NCI-H2171 treated with DMSO at 0.1 percent for 48 hours (cell line): ENCODE measurements around the gene GPC1.
"Not testable (repeated sequence)": the region's sequence is repeated elsewhere in the genome, so short reads cannot be mapped to it uniquely, and the experiment has no call there.

Experiments
- DNase-seq: peaks from one replicate; lab custom pipeline; 2025; lab: John Stamatoyannopoulos, UW

Gene GPC1

GRCh38 chr2:240467149-240467642, 31.7 kb downstream of the GPC1 start:
- no peak for DNase-seq

- no peak for DNase-seq
Measured at GRCh38 chr2:240467659-240468302, 32.3 kb downstream of the GPC1 start.

DNA sequence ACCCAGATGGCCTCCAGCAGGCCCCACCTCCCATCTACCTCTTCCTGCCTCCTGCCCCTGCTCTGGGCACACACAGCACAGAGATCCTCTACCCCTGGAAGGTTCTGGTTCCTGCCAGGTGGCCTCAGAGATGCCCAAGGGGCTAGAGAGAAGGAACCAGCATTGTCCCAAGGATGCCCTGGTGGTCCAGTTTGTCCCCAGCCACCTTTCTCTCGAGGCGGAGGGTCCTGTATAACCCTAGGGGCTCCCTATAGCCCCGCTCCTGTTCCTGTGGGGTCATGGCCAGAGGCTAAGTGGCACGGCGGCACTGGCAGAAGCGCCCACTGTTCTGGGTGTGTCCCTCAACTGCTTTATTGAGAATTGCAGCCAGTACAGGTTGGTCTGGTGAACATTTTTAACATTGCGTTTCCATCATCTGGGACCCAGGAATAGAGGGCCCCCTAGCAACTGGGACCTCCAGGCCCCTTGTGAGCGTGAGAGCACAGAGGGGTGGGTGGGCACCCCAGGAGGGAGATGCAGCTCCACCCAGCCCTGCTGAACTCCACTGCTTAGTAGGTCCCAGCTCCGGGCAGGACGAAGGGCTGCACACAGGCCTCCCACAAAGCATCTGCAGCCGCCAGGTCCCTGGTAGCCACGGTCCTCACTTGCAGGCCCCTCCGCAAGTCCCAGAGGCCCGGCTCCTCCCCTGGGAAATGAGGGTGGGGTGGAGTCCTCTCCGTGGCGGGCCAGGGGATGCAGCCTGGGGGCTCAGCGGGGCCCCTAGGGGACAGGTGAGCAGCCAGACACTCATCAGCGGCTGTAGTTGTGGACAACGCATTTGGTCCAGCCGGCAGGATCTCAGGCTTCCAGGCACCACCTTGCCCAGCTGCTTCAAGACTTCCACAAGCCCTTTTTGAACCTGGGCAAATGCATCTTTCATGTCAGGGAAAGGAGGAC, 33.1 kb downstream of the GPC1 start:
- DNase-seq, result no peak

DNA sequence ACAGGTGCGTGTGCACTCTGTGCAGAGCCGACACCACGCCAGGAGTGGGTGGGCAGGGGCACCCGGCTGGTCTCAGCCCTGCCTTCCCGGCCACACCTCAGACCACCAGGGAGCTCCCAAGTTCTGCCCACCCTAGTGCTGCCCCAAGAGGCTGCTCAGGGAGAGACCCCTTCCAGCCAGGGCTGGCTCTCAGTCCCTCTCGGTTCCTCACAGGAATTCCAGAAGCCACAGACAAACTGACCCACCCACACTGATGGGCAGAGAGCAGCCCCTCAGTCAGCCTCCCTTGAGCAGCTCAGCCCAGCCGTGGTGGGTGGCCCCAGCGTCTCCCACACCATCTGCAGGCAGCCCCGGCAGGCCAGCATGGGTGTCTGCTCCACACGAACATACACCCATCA, 33.8 kb downstream of the GPC1 start:
- DNase-seq, result no peak

DNA sequence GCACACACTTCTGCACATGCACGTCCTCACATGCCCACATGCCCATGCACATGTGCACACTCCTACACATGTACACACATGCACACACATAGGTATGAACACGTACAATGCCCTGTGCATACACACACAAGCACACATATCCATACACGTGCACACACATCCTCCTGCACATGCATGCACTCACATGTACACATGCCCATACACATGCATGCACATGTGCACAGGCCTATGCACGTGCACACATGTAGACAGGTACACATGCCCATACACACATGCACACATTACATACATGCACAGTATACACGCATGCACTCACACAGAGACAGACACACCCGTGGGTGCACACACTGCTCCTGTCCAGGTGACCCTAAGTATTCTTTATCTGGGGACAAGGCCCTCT, 34.3 kb downstream of the GPC1 start:
- DNase-seq, result no peak

DNA sequence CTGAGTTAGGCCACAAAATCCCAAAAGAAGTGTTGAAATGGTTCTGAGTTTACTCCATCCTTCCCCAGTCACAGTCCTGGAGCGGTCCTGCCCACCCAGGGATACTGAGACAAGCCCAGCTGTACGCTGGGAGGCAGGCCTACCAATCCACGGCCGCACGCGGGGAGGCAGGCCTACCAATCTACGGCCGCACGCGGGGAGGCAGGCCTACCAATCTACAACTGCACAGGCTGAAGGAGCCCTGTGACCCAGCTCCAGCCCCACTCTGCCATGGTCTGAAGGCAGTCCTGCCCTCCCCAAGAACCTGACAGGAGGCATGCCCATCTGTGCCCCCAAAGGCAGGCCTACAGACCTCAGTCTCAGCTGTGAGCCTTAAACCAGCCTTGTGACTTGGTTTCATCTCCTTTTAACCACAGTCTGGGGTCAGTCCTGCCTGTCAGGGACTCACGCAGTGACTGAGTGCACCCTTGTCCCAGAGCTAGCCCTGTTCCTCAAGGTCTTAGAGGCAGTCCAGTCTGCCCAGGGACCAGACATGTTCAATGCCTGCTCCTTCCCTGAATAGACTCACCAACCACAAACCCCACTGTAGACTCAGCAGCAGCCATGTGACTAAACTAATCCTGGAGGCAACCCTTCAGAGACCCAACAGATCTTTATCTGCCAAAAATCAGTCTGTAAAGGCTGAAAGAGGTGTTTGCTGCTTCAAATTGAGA, 36.8 kb downstream of the GPC1 start:
- DNase-seq, result no peak

- no peak for DNase-seq
Measured at GRCh38 chr2:240473211-240473610, 37.7 kb downstream of the GPC1 start.

DNA sequence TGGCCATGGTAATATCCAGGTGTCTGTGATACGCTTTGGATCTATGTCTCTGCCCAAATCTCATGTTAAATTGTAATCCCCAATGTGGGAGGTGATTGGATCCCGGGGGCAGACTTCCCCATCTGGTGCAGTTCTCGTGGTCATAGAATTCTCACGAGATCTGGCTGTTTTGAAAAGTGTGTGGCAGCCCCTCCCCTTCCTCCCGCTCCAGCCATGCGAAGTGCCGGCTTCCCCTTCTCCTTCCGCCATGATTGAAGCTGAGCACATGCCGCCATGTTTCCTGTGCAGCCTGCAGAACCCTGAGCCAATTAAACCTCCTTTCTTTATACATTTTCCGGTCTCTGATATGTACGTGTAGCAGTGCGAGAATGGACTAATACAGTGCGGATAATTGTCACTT, 42.5 kb downstream of the GPC1 start:
- no peak for DNase-seq

GRCh38 chr2:240478346-240479110, 43.1 kb downstream of the GPC1 start:
- no peak for DNase-seq

DNA sequence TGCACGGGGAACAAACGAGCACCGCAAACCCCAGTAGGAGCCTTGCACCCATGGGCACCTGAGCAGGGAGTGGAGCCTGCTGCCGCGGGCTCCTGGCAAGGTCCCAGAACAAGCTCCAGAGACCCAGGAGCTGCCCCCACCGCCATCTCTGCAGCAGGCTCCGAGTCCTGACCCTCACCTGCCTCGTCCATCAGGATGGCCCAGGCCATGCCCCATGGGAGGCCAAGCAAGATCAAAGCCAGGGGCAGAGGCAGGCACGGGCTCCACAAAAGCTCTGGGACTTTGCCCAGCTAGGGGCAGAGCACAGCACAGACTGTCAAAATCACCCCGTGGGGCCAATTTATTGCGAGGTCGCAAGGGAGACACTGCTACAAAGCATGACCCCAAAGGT, 43.6 kb downstream of the GPC1 start:
- no peak for DNase-seq

GRCh38 chr2:240480834-240481623, 45.6 kb downstream of the GPC1 start:
- no peak for DNase-seq

DNA sequence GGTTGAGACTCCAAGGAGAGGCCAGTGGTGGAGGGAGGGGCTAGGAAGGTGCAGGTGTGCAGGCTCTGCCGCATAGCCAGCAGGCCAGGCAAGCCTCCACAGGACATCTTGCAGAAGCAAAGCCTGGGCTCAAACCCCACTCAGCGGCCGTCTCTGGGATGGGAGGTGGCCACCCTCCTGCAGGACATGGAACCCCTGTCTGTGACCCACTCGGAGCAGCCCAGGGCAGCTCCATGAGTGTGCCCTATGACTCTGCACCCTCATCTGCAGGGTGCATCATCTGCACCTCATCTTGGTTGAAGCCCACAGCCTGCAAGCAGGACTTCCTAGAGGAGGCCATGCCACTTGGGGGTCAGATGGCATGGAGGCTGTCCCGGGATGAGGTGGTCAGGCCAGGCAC, 46.3 kb downstream of the GPC1 start:
- no peak for DNase-seq

GRCh38 chr2:240482141-240482540, 46.7 kb downstream of the GPC1 start:
- DNase-seq, result no peak

GRCh38 chr2:240491483-240491882, 56.0 kb downstream of the GPC1 start:
- no peak for DNase-seq

DNA sequence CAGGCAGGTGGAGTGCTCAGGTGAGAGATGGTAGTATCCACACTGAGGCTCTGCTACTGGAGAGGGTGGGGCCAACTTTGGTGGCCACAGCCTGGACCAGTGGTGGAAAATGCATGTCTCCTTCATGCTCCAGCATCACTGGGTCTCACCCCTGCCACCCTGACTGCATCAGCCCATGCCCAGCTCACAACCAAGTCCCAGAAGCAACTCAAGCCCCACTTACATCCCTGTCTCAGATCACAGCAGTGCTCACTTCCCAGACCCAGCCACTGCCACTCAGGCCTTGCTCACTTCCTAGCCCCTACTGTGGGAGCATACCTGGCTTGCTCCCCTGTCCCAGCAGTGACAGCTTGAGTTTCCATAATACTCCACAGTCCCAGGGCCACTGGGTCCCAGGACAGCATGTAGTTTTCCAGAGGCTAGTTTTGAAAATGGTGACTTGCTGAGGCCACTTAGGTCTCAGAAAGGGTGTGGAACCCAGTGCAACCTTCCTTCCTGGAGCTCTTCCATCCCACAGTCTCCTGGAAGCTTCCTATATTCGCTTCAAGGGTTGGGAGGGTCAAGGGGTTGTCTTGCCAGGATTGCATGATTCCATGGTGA, 58.8 kb downstream of the GPC1 start:
- DNase-seq, result no peak

GRCh38 chr2:240494942-240495341, 59.5 kb downstream of the GPC1 start:
- not testable (repeated sequence) for DNase-seq

- not testable (repeated sequence) for DNase-seq
Measured at GRCh38 chr2:240497082-240497481, 61.6 kb downstream of the GPC1 start.

- no peak for DNase-seq
Measured at GRCh38 chr2:240498171-240498957, 62.9 kb downstream of the GPC1 start.

DNA sequence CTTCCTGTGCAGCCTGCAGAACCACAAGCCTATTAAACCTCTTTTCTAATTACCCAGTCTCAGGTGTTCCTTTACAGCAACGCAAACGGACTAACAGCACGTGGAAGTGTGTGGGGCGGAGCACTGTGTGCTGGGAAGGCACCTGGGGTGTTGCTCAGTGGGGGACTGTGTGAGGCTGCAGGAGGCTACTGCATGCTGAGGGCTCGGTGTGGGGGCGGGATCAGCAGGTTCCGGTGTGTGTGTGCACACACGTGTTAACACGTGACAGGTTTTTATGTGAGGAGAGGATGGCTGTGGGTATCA, 63.4 kb downstream of the GPC1 start:
- no peak for DNase-seq
